AG04450 (cell line): Measurements from ENCODE around the gene RDH11. TPM values are rescaled to one million over a fixed set of nuclear protein-coding genes. Genes with fewer than 3 reads are reported as not detected.

Source experiments
- CTCF ChIA-PET: fragments of 300-600, 350-600 bp; formaldehyde crosslinking; extraction: SDS; loops from one replicate; lab custom pipeline; 2022; ENCODE audit warnings: antibody characterized with exemption, inconsistent platforms; lab: Charles Lee
- POLR2A ChIA-PET: fragments of 350-600 bp; formaldehyde crosslinking; extraction: SDS; loops from one replicate; lab custom pipeline; 2021; ENCODE audit warnings: antibody characterized with exemption, inconsistent platforms; lab: Yijun Ruan, JAX
- DNase-seq: peaks from one replicate; pipeline ENCODE4 v3.0.0-alpha.2; 2011; ENCODE audit warnings: low read depth, low spot score
- H3K27ac ChIP-seq: one replicate; pipeline ENCODE4 v1.5.1; 2012; ENCODE audit warnings: low read depth, low read length, control low read depth
- H3K27me3 ChIP-seq: one replicate; pipeline ENCODE4 v1.6.0; 2012; ENCODE audit warnings: low read length; ENCODE audit not compliant: control insufficient read depth, insufficient read depth
- H3K4me3 ChIP-seq: 2 replicates; pipeline ENCODE4 v1.5.1; 2011; ENCODE audit warnings: mild to moderate bottlenecking, low read depth, low read length, control low read depth
- H3K9me3 ChIP-seq: 2 replicates; pipeline ENCODE4 v1.5.1; 2012; ENCODE audit warnings: low read length; ENCODE audit not compliant: control insufficient read depth, insufficient read depth
- polyA plus RNA-seq: library from polyadenylated mRNA; depleted of rRNA; stranded (reverse); fragments of >200 nt; gene quantifications from 2 replicates; pipeline ENCODE4 v1.2.3, GENCODE V29; 2011
- TF ChIP-seq, protein P1 (sequence below): IDR thresholded peaks from 2 replicates; pipeline ENCODE4 v1.5.1; 2011; ENCODE audit warnings: low read depth, low read length, control low read depth, inconsistent platforms

The RDH11 gene
- polyA plus RNA-seq, 1 experiment: 109 TPM

DNA sequence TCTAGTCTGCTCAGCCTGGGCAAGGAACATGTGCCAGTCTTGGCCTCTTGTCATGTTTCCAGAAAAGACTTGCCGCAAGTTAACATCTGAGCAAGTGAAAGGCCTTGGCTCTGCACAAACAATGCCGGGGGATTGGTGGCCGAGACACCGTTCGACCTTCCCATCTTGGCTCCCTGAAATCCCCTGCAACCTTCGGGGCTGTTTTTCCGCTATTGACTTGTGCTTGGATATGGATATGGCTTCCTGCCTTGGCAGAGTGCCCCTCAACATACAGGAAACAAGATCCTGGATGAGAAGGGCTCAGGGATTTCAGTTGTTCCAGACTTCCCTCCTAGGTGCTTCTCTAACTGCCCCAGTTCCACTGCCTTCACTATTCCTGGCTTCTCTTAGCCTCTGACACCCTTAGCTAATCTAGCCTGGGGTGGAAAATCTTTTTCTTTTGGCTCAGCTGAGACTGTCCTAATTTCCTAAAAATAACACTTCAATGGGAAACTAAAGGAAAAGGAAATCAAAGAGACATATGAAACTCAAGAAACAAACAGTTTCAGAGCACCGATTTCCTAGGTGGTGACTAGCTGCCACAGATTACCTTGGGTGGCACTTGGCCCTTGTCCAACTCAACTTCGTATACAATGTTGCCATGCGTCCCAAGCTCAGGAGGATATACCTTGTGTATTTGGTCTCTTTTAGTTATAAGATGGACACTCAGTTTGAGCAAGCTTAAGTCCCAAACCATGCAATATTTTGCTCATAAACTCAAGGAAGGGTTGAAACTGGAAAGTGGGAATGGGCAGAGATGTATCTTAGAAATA lies 40.0 kb upstream of the RDH11 start:
- H3K4me3 ChIP-seq: no peak overlapping the region
- no peaks in the 10 kb centered on the region for H3K9me3 ChIP-seq
- ChIA-PET POLR2A (interaction anchor here (0.6 kb wide), 1 partner anchor 136 kb away, joined by 3 read pairs; no protein-coding TSS in a partner anchor), CTCF (interaction anchor here (0.7 kb wide), 1 partner anchor 15 kb away, joined by 3 read pairs; no protein-coding TSS in a partner anchor)
- TF ChIP-seq, protein P1, sequence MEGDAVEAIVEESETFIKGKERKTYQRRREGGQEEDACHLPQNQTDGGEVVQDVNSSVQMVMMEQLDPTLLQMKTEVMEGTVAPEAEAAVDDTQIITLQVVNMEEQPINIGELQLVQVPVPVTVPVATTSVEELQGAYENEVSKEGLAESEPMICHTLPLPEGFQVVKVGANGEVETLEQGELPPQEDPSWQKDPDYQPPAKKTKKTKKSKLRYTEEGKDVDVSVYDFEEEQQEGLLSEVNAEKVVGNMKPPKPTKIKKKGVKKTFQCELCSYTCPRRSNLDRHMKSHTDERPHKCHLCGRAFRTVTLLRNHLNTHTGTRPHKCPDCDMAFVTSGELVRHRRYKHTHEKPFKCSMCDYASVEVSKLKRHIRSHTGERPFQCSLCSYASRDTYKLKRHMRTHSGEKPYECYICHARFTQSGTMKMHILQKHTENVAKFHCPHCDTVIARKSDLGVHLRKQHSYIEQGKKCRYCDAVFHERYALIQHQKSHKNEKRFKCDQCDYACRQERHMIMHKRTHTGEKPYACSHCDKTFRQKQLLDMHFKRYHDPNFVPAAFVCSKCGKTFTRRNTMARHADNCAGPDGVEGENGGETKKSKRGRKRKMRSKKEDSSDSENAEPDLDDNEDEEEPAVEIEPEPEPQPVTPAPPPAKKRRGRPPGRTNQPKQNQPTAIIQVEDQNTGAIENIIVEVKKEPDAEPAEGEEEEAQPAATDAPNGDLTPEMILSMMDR: no peak
- no peaks in the 10 kb centered on the region for H3K27me3 ChIP-seq
- DNase-seq: no peak
- H3K27ac ChIP-seq: peak overlapping the region; percentile 21

DNA sequence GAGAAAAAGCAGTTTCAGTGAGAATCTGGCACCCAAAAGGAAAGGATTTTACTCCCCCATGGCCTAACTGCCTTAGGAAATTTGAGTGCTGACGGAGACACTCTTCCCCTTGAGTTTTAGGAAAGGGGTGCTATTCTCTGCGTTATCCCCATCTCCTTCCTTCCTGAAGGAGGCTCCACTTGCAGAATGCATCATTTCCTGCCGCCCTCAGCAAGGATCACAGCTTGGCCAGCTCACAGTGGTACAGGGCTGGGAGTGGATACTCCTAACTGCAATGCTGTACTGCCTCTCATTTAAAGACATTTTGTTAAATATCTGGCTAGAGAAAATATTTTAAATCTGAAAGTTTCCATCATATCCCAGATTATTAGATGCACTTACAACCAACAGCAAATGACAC lies 39.1 kb upstream of the RDH11 start:
- TF ChIP-seq, protein P1: peak; percentile 31; the same call in 1 of the 2 replicates
- Histone ChIP-seq H3K27me3 (peaks cover 4% of the 10 kb centered on the region), H3K27ac (peak overlapping the region; percentile 11), H3K9me3 (no peaks in the 10 kb centered on the region), H3K4me3 (no peak overlapping the region)
- ChIA-PET POLR2A (interaction anchor here (0.6 kb wide), 1 partner anchor 135 kb away, joined by 3 read pairs; no protein-coding TSS in a partner anchor), CTCF (interaction anchor here (0.7 kb wide), 1 partner anchor 14 kb away, joined by 3 read pairs; no protein-coding TSS in a partner anchor)
- DNase-seq: no peak

DNA sequence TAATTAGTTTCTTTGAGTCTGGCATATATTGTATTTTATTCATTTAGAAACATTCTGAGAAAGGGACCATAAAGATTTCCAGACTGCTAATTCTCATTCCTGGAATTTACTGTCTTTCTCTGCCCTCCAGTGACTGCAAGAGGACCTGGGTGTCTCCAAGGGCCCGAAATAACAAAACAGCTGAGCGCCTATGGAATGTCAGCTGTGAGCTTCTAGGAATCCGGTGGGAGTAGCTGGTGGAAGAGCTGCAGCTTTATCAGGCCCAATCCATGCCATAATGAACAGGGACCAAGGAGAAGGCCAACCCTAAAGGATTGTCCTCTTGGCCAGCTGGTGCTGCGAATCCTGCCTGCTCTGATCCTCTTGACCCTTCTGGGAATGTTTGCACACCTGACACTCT lies 38.1 kb upstream of the RDH11 start:
- Histone ChIP-seq H3K27ac (no peak overlapping the region), H3K9me3 (no peaks in the 10 kb centered on the region; the same call in 1 of the 2 replicates), H3K27me3 (peaks cover 14% of the 10 kb centered on the region), H3K4me3 (no peak overlapping the region)
- DNase-seq: no peak
- POLR2A ChIA-PET: no interaction called here
- TF ChIP-seq, protein P1: no peak
- CTCF ChIA-PET: no interaction called here

DNA sequence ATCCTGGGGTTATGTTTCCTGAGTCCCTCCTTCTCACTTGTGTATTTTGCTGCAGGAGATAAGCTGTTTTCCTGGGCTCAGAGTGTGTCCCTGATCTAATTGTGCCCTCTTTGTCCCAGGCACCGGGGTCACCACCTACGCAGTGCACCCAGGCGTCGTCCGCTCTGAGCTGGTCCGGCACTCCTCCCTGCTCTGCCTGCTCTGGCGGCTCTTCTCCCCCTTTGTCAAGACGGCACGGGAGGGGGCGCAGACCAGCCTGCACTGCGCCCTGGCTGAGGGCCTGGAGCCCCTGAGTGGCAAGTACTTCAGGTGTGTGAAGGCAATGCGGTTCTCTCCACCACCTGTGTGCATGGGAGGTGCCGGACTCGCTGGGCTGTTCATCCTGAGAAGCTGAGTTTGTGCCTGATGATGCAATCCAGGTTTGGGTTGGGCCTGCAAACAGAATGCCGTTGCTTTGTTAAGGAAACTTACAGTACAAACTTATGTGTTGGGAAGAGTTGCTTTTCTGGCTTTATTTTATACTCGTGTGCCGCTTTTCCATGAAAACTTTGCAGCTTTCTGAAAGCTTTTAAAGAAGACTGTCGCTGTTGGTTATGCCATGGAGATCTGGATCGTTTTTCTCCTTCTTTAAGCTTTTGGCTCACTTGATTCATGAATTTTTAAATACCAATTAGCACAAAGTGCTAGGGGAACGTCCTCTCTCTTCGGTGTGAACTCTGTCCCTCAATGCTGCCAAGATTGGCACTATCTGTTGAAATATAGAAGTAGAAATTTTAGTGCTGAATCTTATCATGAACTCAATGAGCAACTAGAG lies 33.7 kb upstream of the RDH11 start:
- peaks cover 44% of the 10 kb centered on the region for H3K27me3 ChIP-seq
- H3K27ac ChIP-seq: no peak overlapping the region
- no peak for DNase-seq
- no peak overlapping the region for H3K4me3 ChIP-seq
- H3K9me3 ChIP-seq: peaks cover 4% of the 10 kb centered on the region
- CTCF ChIA-PET: interaction anchor here (0.9 kb wide), 1 partner anchor 110 kb away, joined by 3 read pairs; no protein-coding TSS in a partner anchor
- POLR2A ChIA-PET: interaction anchor here (0.6 kb wide), 1 partner anchor 56 kb away, joined by 7 read pairs; no protein-coding TSS in a partner anchor
- TF ChIP-seq, protein P1: no peak
